HAP-1 (cell line): ENCODE measurements around the gene TMEM220.
"Not testable (repeated sequence)": the region's sequence is repeated elsewhere in the genome, so short reads cannot be mapped to it uniquely, and the experiment has no call there.

Source experiments
- DNase-seq, 2 experiments: peaks; one replicate each; pipeline ENCODE4 v3.0.0-alpha.2; 2016 to 2020; ENCODE audit warnings: low spot score in 2 of 2
- H3K27me3 ChIP-seq: fragments of 250-450 bp; sonication (Bioruptor Pico); 2 replicates; pipeline ENCODE4 v1.5.1; 2020; ENCODE audit warnings: low read depth, mild to moderate bottlenecking, moderate library complexity
- H3K36me3 ChIP-seq: fragments of 250-450 bp; sonication (Bioruptor Pico); replicated peaks from 2 replicates; pipeline ENCODE4 v1.5.1; 2020; ENCODE audit warnings: mild to moderate bottlenecking
- H3K4me1 ChIP-seq: fragments of 250-450 bp; sonication (Bioruptor Pico); 2 replicates; pipeline ENCODE4 v1.5.1; 2020; ENCODE audit warnings: mild to moderate bottlenecking
- H3K4me3 ChIP-seq: fragments of 250-450 bp; sonication (Bioruptor Pico); 2 replicates; pipeline ENCODE4 v1.5.1; 2020; ENCODE audit warnings: mild to moderate bottlenecking, moderate library complexity
- H3K9me3 ChIP-seq: fragments of 250-450 bp; sonication (Bioruptor Pico); 2 replicates; pipeline ENCODE4 v1.5.1; 2020; ENCODE audit warnings: mild to moderate bottlenecking, moderate library complexity
- in situ Hi-C: fragments of 300-500 bp; cut with MboI; formaldehyde crosslinking; loops from 3 replicates; pipeline ENCODE4 v1.14.3; 2020; ENCODE audit warnings: low sequenced_read_pairs, inconsistent platforms, mixed read lengths

Gene TMEM220

DNA sequence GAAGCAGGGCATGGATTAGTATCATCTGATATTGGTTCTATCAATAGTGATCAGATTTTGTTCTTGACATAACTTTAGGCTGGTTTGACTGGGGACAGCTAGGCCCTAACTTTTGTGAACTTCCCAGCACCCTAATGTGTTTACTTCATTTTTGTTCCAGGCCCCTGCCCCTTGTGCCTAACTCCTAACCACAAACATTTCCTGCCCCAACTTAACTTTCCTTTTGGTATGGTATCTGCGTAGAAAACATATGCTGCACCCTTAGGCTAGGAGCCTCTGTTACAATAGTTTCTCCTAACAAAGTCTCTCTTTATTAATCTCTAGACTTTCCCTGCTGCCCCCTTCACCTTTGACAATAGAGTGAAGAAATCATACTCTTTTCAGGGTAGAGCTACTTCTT is 30.0 kb downstream of the TMEM220 start:
- H3K27me3 ChIP-seq: no peaks in the 10 kb centered on the region
- no peak for DNase-seq
- H3K9me3 ChIP-seq: no peaks in the 10 kb centered on the region
- peaks cover 12% of the 10 kb centered on the region for H3K4me1 ChIP-seq
- H3K4me3 ChIP-seq: no peak overlapping the region
- in situ Hi-C loops: no loop called here
- peaks cover 12% of the 10 kb centered on the region for H3K36me3 ChIP-seq

DNA sequence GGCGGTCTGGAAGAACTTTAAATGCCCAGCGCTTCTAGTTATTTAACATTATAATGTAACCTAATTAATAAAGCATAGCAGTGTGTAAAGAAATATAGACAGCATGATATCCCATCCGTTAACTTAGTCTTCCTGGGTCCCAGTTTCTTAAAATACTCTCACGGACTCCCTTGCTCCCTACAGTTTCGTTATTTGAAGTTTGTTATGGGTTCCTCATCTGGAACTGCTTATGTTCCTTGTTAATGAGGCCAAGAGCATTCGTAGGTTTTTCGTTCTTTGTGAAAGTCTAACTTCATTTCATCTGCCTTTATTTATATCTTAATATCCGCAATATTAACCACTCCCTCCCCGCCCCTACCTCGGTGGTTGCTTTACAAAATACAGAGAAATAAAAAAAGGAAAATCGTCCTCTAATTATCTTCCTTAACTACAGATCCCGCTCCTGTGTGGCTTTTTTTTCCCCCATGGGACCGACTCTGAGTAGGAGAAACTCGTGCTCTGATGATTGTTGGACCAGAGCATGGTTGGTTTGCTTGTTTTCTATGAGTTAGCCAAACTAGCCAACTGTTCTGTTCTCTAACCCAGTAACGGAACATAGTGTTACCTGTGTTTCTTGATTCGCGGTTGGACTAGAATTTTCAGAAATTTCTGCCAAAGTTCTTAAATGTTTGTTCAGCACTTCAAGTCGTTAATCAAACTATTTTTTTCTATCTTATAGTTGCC is 31.6 kb downstream of the TMEM220 start:
- Histone ChIP-seq H3K27me3 (no peaks in the 10 kb centered on the region), H3K4me3 (peak overlapping the region; percentile 92), H3K36me3 (peaks cover 22% of the 10 kb centered on the region), H3K9me3 (no peaks in the 10 kb centered on the region), H3K4me1 (peaks cover 12% of the 10 kb centered on the region)
- DNase-seq: no peak
- in situ Hi-C loops: no loop called here

DNA sequence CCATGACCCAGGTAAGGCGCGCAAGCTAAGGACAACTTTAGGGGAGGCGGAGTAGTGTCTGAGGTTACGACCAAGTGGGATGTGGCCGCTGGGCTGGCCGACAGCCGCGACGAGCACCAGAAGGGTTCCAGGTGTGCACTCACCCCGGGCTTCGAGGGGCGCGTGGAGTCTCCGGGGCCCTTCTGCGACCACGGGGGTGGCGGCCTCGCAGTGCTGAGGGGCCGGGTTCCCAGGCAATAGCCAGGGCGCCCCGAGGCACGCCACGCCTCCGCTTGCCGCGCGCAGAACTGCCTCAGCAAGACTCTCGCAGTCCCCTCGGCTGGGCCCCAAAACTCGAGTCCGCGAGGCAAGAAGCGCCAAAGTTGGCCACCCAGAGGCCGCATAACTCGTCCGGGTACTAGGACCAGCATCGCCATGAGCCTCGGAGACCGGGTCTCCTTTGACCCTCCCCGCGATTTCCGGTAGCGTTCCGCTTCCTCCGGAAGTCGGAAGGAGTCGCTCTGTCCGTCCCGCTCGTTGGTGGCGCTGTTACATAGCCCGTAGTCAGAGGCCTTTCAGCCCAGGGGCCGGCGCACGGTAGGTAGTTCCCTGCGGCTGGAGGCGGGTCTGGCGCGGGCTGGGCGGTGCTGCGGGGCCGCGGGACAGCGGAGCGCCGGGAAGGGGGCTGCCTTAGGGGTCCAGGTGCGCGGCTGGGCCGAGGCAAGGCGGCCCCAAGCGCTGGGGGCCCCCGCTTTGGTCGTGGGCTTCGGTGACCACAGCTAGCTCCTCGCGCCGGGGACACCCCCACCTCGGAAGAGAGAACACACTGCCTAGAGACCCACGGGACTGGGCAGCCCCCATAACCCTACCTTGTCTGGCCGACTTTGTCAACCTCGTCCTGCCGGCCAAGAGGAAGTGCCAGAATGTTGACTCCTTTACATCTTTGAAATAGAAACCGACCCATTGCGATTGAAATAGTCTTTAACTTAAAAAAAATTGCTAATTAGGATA is 32.4 kb downstream of the TMEM220 start, which contains the start of the genes ADPRM and SCO1:
Gene ADPRM (plus strand): TSS at position 503 of the 990 bp plus-strand sequence. CDS start 7,333 bp downstream, outside the sequence.
Gene SCO1 (minus strand): TSS at position 442 of the 990 bp plus-strand sequence. CDS start 26 bp downstream, at position 416.
- Histone ChIP-seq H3K4me3 (peak within 1 kb of the TSS; percentile 92), H3K4me1 (peaks cover 12% of the 10 kb centered on the region), H3K36me3 (peaks cover 31% of the 10 kb centered on the region), H3K27me3 (no peaks in the 10 kb centered on the region), H3K9me3 (no peaks in the 10 kb centered on the region)
- DNase-seq: peak; percentile 82 to 94
- in situ Hi-C loops: no loop called here

DNA sequence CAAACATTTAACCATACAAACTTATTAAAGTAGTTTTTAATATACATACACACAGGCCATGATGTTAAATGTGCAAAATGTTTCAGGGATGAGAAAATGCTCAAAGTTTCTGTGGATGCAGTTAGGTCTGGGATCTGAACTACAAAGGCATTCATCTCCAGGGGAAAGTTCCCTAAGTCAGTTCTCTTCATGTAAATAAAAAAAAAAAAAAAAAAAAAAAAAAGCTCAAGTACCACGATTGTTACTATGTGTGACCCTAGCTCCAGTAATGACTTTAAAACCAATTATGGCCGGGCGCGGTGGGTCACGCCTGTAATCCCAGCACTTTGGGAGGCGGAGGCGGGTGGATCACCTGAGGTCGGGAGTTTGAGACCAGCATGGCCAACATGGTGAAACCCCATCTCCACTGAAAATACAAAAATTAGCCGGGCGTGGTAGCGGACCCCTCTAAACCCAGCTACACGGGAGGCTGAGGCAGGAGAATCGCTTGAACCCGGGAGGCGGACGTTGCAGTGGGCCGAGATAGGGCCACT is 33.9 kb downstream of the TMEM220 start:
- Histone ChIP-seq H3K4me3 (peak overlapping the region; percentile 92), H3K4me1 (peaks cover 12% of the 10 kb centered on the region), H3K36me3 (peaks cover 46% of the 10 kb centered on the region)
- in situ Hi-C loops, DNase-seq, H3K9me3 ChIP-seq, H3K27me3 ChIP-seq: not testable (repeated sequence)

DNA sequence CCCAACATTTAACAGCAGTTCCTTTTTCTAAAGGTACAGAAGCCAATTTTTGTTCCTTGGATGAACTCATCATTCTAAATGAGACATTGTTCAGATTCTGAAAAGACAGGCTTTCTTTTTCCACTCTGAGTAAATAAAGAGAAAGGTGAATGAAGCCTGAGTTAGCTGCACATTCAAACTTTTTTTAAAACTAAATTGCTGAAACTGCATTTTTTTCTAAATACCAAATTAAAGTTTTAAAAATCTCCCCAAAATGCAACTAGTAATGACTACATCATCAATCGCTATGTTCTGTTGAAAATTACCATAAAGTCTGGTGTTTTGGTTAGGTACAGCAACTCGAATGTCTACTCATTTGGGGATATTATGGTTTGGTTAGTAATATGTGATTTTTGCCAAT is 42.3 kb downstream of the TMEM220 start:
- in situ Hi-C loops: no loop called here
- Histone ChIP-seq H3K36me3 (peaks cover 79% of the 10 kb centered on the region), H3K4me3 (no peak overlapping the region), H3K27me3 (no peaks in the 10 kb centered on the region), H3K4me1 (peaks cover 4% of the 10 kb centered on the region), H3K9me3 (no peaks in the 10 kb centered on the region)
- DNase-seq: no peak

DNA sequence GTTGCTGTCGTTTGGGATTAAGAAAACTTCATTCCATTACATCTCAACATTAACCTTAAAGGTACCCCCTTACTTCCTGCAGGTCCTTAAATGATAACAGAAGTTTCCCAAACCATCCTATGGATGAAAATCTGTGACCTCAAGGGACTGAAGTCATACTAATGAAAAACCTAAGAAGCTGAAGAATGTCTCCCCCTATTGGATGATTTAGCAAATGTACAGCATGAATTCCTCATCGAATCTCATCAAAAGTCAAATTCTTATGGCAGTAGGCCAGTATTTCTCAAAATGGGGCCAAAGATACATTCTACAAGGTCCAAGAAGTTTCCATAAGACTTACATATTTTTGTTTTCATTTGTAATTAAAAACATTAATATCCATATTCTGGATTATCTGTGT is 46.0 kb downstream of the TMEM220 start:
- peaks cover 77% of the 10 kb centered on the region for H3K36me3 ChIP-seq

DNA sequence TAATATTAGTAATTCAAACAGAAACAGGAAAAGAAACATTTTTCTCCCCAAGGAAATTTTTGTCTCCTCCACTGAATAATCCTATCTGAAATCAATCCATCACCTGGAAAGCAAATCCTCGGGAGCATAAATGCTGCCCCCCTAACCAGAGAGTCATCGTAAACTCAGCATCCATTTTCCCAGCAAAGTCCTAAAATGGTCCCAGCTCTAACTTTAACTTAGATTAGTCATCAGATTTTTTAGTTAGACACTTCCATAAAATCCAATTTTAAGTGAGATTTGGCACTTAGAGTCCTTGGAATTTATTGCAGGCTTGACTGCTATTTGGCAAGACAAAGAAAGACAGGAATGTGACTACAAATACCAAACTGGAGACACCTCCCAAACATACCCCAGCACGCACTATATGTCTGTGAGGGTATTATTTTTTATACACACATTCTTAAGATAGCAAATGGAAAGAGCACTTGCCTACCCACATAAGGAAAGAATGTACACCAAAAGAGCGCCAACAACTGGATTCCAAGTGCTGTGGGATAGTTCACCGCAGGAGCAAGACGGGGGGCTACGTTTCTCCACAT is 47.9 kb downstream of the TMEM220 start:
- Histone ChIP-seq H3K36me3 (peaks cover 70% of the 10 kb centered on the region), H3K27me3 (no peaks in the 10 kb centered on the region), H3K9me3 (no peaks in the 10 kb centered on the region), H3K4me3 (no peak overlapping the region), H3K4me1 (no peaks in the 10 kb centered on the region)
- DNase-seq: no peak
- in situ Hi-C loops: no loop called here

More for the DNA sequence above, 46.0 kb downstream of the TMEM220 start:
- no peaks in the 10 kb centered on the region for H3K9me3 ChIP-seq
- no peaks in the 10 kb centered on the region for H3K4me1 ChIP-seq
- in situ Hi-C loops: no loop called here
- no peaks in the 10 kb centered on the region for H3K27me3 ChIP-seq
- H3K4me3 ChIP-seq: no peak overlapping the region
- peak in 1 of 2 experiments; percentile 18 for DNase-seq

DNA sequence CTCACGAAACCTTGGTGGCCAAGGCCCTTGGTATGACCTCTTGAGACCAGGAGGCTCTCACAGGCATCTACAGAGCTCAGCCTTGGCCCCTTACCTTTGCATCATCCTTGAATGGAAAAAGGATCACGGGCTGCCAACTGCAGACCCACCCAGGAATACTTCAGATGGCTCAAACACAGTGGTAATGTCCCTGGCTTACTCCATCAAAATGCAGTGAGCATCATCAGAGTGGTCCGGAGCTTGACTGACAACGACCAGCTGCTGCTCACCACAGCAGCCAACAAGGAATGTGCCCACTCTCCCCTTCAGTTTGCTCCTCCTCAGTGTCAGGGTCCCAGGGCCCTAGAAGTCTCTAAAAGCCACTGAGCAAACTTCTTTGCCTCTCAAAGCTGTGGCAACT is 55.1 kb downstream of the TMEM220 start:
- Histone ChIP-seq H3K27me3 (no peaks in the 10 kb centered on the region), H3K9me3 (no peaks in the 10 kb centered on the region), H3K4me1 (no peaks in the 10 kb centered on the region), H3K4me3 (no peak overlapping the region), H3K36me3 (peaks cover 14% of the 10 kb centered on the region)
- in situ Hi-C loops: loop anchor here (25.0 kb wide), 1 partner anchor 1313 kb away; the partner anchor contains the start of gene ZNF18
- DNase-seq: no peak

DNA sequence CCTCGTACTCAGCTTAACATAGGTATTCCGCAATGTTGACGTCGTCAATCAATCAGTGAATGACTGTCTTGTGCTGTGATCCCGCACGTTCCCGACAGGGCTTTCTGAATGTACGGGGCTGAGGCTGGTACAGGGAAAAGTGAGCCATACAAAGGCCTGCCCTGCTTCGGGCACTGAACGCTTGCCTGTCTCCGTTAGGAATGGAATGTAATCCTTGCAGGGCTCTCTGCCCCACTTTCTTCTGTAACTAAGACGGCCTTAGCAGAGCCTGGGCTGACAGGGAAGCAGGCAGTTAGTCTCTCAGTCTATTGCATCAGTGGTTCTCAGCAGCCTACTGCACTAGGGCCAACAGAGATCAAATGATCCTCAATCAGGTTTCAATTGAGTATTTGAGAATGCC is 56.5 kb downstream of the TMEM220 start:
- DNase-seq: no peak
- Histone ChIP-seq H3K4me1 (no peaks in the 10 kb centered on the region), H3K36me3 (peaks cover 3% of the 10 kb centered on the region), H3K4me3 (no peak overlapping the region), H3K9me3 (no peaks in the 10 kb centered on the region), H3K27me3 (no peaks in the 10 kb centered on the region)
- in situ Hi-C loops: loop anchor here (25.0 kb wide), 1 partner anchor 1314 kb away; the partner anchor contains the start of gene ZNF18

DNA sequence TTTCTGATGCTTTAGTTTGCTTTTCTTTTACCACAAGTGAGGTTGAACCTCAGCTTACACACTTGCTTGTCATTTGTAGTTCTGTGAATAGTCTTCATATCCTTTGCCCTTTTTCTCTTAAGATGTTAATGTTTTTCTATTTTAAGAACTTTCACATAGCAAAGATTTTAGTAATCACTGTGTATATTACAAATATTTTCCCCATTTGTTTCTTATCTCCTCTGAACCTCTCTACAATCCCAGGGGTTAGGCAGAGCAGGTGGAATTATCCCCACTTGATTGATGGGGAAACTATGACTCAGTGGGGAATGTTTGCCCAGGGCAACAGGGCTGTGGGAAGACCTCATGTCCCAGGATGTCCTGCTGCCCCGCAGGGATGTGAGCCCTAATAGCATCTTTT is 61.0 kb downstream of the TMEM220 start:
- Histone ChIP-seq H3K4me1 (no peaks in the 10 kb centered on the region), H3K9me3 (no peaks in the 10 kb centered on the region), H3K27me3 (no peaks in the 10 kb centered on the region), H3K4me3 (no peak overlapping the region), H3K36me3 (no peaks in the 10 kb centered on the region)
- in situ Hi-C loops: loop anchor here (25.0 kb wide), 1 partner anchor 1319 kb away; the partner anchor contains the start of gene ZNF18
- no peak for DNase-seq

DNA sequence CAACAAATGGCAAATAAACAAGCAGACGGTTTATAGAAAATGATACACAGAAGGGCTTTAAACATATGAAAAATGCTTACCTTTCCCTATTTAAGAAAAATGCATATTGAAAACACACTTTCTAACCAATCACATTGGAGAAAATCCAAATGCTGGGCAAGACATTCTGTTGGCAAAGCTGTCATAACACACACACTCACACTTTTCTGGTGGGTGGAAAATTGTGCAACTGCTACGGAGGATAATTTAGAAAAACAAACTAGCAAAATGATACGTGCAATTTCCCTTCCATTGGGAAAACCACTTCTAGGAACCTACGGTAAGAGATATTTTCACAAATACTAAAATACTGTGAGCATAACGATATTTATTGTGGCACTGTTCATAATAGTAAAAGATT is 62.9 kb downstream of the TMEM220 start:
- Histone ChIP-seq H3K36me3 (no peaks in the 10 kb centered on the region), H3K27me3 (no peaks in the 10 kb centered on the region), H3K4me1 (no peaks in the 10 kb centered on the region), H3K9me3 (no peaks in the 10 kb centered on the region), H3K4me3 (no peak overlapping the region)
- in situ Hi-C loops: loop anchor here (25.0 kb wide), 1 partner anchor 1320 kb away; the partner anchor contains the start of gene ZNF18
- DNase-seq: no peak

DNA sequence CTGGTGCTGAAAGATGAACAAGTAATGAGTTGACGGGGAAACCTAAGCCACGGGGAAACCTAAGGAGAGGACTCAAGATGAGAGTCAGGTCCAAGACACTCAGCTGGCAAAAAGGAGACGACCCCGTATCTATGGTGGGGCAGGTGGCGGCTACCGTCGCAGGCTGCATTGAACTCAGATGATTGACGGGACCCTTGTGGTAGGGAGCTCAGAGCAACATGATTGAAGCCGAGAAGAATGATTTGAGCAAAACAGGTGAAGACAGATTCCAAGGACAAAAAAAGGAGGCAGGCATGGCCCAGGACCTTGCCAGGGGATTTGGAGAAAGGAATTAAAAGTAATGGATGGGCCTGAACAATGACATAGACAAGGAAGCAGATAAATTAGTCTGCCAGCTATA is 65.3 kb downstream of the TMEM220 start:
- H3K27me3 ChIP-seq: no peaks in the 10 kb centered on the region
- no peak for DNase-seq
- H3K36me3 ChIP-seq: no peaks in the 10 kb centered on the region
- H3K9me3 ChIP-seq: no peaks in the 10 kb centered on the region
- no peaks in the 10 kb centered on the region for H3K4me1 ChIP-seq
- no peak overlapping the region for H3K4me3 ChIP-seq
- in situ Hi-C loops: loop anchor here (25.0 kb wide), 1 partner anchor 1323 kb away; the partner anchor contains the start of gene ZNF18
